MCF 10A (cell line): Measurements from ENCODE around the gene TRMT61A. TPM values are rescaled to one million over a fixed set of nuclear protein-coding genes. Genes with fewer than 3 reads are reported as not detected.

Source experiments
- BruUV-seq: library from RNA; stranded (reverse); fragments of 400-500 nt; replicated peaks from 2 replicates; lab custom pipeline; 2021; lab: Mats Ljungman, UMichigan
- CTCF ChIA-PET: fragments of 300-600 bp; sonication (Branson Sonifier 250); formaldehyde crosslinking; extraction: SDS; loops from one replicate; lab custom pipeline; 2021; ENCODE audit warnings: antibody characterized with exemption, inconsistent platforms; lab: Yijun Ruan, JAX
- POLR2A ChIA-PET: fragments of 300-600, 350-650 bp; sonication (Branson Sonifier 250); formaldehyde crosslinking; extraction: SDS; loops from one replicate; lab custom pipeline; 2020; ENCODE audit warnings: antibody characterized with exemption, inconsistent platforms; lab: Yijun Ruan, JAX
- DNase-seq: peaks from one replicate; pipeline ENCODE4 v3.0.0-alpha.2; 2018; ENCODE audit not compliant: unreplicated experiment
- H3K27ac Mint-ChIP-seq: one replicate; pipeline ENCODE4 v1.8.0; 2022; ENCODE audit warnings: mild to moderate bottlenecking, low read depth, mixed read lengths; ENCODE audit not compliant: unreplicated experiment
- H3K27me3 Mint-ChIP-seq: one replicate; pipeline ENCODE4 v1.8.0; 2022; ENCODE audit warnings: mixed read lengths; ENCODE audit not compliant: insufficient read depth, unreplicated experiment
- H3K36me3 Mint-ChIP-seq: one replicate; pipeline ENCODE4 v1.8.0; 2022; ENCODE audit warnings: mild to moderate bottlenecking, moderate library complexity, mixed read lengths; ENCODE audit not compliant: insufficient read depth, unreplicated experiment
- H3K4me1 Mint-ChIP-seq: one replicate; pipeline ENCODE4 v1.8.0; 2022; ENCODE audit warnings: mixed read lengths; ENCODE audit not compliant: insufficient read depth, unreplicated experiment
- H3K4me3 Mint-ChIP-seq: one replicate; pipeline ENCODE4 v1.8.0; 2022; ENCODE audit warnings: mild to moderate bottlenecking, moderate library complexity, mixed read lengths; ENCODE audit not compliant: unreplicated experiment
- H3K9me3 Mint-ChIP-seq: one replicate; pipeline ENCODE4 v1.8.0; 2022; ENCODE audit warnings: mixed read lengths; ENCODE audit not compliant: unreplicated experiment
- intact Hi-C: fragments of 100-400 bp; cut with micrococcal nuclease; formaldehyde crosslinking; loops from 2 replicates; pipeline ENCODE4 v1.14.1; 2022
- total RNA-seq: library from RNA; stranded (reverse); gene quantifications from 2 replicates; pipeline ENCODE4 v1.2.3, GENCODE V29; 2022
- TF ChIP-seq, protein P1 (sequence below): fragments of 200-600 bp; IDR thresholded peaks from one replicate; pipeline ENCODE4 v1.8.0; 2022; ENCODE audit warnings: antibody characterized with exemption, mild to moderate bottlenecking; ENCODE audit not compliant: unreplicated experiment

Gene TRMT61A
- total RNA-seq, 1 experiment from 2014 or later, result 15.8 TPM

DNA sequence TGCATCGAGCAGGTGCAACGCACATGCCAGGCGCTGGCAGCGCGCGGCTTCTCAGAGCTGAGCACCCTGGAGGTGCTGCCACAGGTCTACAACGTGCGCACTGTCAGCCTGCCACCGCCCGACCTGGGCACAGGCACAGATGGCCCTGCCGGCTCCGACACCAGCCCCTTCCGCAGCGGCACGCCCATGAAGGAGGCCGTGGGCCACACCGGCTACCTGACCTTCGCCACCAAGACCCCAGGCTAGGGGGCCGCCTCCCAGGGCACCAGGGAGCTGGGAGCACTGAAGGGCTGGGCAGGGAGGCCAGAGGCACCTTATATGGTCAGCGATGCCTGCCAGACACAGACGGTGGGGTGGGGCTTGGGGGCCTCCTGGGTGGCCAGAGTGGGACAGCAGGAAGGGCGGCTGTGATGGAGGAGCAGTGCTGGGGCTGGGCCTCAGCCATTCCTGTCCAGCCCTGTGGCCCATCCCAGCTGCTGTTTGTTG is 5.6 kb downstream of the TRMT61A start:
- TF ChIP-seq, protein P1, sequence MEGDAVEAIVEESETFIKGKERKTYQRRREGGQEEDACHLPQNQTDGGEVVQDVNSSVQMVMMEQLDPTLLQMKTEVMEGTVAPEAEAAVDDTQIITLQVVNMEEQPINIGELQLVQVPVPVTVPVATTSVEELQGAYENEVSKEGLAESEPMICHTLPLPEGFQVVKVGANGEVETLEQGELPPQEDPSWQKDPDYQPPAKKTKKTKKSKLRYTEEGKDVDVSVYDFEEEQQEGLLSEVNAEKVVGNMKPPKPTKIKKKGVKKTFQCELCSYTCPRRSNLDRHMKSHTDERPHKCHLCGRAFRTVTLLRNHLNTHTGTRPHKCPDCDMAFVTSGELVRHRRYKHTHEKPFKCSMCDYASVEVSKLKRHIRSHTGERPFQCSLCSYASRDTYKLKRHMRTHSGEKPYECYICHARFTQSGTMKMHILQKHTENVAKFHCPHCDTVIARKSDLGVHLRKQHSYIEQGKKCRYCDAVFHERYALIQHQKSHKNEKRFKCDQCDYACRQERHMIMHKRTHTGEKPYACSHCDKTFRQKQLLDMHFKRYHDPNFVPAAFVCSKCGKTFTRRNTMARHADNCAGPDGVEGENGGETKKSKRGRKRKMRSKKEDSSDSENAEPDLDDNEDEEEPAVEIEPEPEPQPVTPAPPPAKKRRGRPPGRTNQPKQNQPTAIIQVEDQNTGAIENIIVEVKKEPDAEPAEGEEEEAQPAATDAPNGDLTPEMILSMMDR, result no peak
- peaks cover 28% of the 10 kb centered on the region for H3K36me3 Mint-ChIP-seq
- H3K9me3 Mint-ChIP-seq, result no peaks in the 10 kb centered on the region
- ChIA-PET POLR2A (interaction anchor here (0.7 kb wide), 1 partner anchor 13 kb away, joined by 4 read pairs; no protein-coding TSS in a partner anchor), CTCF (interaction anchor here (2.1 to 2.2 kb wide), 2 partner anchors 12 to 13 kb away, joined by 7 to 11 read pairs; no protein-coding TSS in a partner anchor)
- DNase-seq, result no peak
- H3K4me1 Mint-ChIP-seq, result peaks cover 5% of the 10 kb centered on the region
- intact Hi-C loops, result no loop called here
- no peak overlapping the region for H3K27ac Mint-ChIP-seq
- H3K27me3 Mint-ChIP-seq, result no peaks in the 10 kb centered on the region
- no TSS peak for BruUV-seq
- no peak overlapping the region for H3K4me3 Mint-ChIP-seq

GRCh38 chr14:103535081-103535890 is 6.3 kb downstream of the TRMT61A start:
- no peaks in the 10 kb centered on the region for H3K27me3 Mint-ChIP-seq
- H3K4me1 Mint-ChIP-seq, result peaks cover 7% of the 10 kb centered on the region
- TF ChIP-seq, protein P1, result no peak
- no peak for DNase-seq
- ChIA-PET POLR2A (interaction anchor here (0.7 kb wide), 1 partner anchor 14 kb away, joined by 4 read pairs; no protein-coding TSS in a partner anchor), CTCF (interaction anchor here (0.6 to 2.2 kb wide), 4 partner anchors 12 to 1429 kb away, joined by 3 to 11 read pairs (median 6); no protein-coding TSS in a partner anchor)
- H3K4me3 Mint-ChIP-seq, result no peak overlapping the region
- no peaks in the 10 kb centered on the region for H3K9me3 Mint-ChIP-seq
- BruUV-seq, result no TSS peak
- intact Hi-C loops, result no loop called here
- no peak overlapping the region for H3K27ac Mint-ChIP-seq
- H3K36me3 Mint-ChIP-seq, result peaks cover 31% of the 10 kb centered on the region

GRCh38 chr14:103535891-103536565 is 7.0 kb downstream of the TRMT61A start:
- H3K4me1 Mint-ChIP-seq, result peaks cover 13% of the 10 kb centered on the region
- H3K27me3 Mint-ChIP-seq, result no peaks in the 10 kb centered on the region
- CTCF ChIA-PET, result interaction anchor here (0.6 to 2.2 kb wide), 3 partner anchors 11 to 1430 kb away, joined by 3 to 11 read pairs (median 4); no protein-coding TSS in a partner anchor
- H3K36me3 Mint-ChIP-seq, result peaks cover 32% of the 10 kb centered on the region
- no peak overlapping the region for H3K4me3 Mint-ChIP-seq
- no TSS peak for BruUV-seq
- POLR2A ChIA-PET, result interaction anchor here (0.8 kb wide), 1 partner anchor 21 kb away, joined by 3 read pairs; no protein-coding TSS in a partner anchor
- TF ChIP-seq, protein P1, result no peak
- intact Hi-C loops, result no loop called here
- no peak for DNase-seq
- no peak overlapping the region for H3K27ac Mint-ChIP-seq
- H3K9me3 Mint-ChIP-seq, result no peaks in the 10 kb centered on the region
